GM12801 (cell line): Measurements from ENCODE around the gene CAPZB.

Experiments
- CTCF ChIP-seq: IDR thresholded peaks from one replicate; pipeline ENCODE4 v1.5.1; 2011; ENCODE audit warnings: control low read depth; ENCODE audit not compliant: insufficient read length; ENCODE audit errors: extremely low read depth

CAPZB gene

GRCh38 chr1:19448491-19449439, 36.6 kb downstream of the CAPZB start:
- TF ChIP-seq CTCF, result no peak

- no peak for TF ChIP-seq CTCF
These were observed 37.8 kb downstream of the CAPZB start for GRCh38 chr1:19447550-19447949.

- TF ChIP-seq CTCF, result no peak
These were observed 39.7 kb downstream of the CAPZB start for GRCh38 chr1:19445417-19446342.

- no peak for TF ChIP-seq CTCF
These were observed 40.9 kb downstream of the CAPZB start for GRCh38 chr1:19444296-19445021.

- TF ChIP-seq CTCF, result no peak
These were observed 42.0 kb downstream of the CAPZB start for GRCh38 chr1:19443326-19443725.

- no peak for TF ChIP-seq CTCF
These were observed 42.9 kb downstream of the CAPZB start for GRCh38 chr1:19442154-19443096.
